Activated T-cell treated with anti-CD3 and anti-CD28 coated beads, Interleukin-2, amount 50 U/mL, for 4 hours (primary cell): ENCODE measurements around the gene HMX1. TPM values are rescaled to one million over a fixed set of nuclear protein-coding genes. Genes with fewer than 3 reads are reported as not detected.

ENCODE experiments used
- ATAC-seq, 2 donors: fragments of 200-7000 bp; cut with Tn5 transposase; one replicate each; pipeline ENCODE4 v1.10.0; 2021
- DNase-seq: peaks from one replicate; pipeline ENCODE4 v3.0.0-alpha.2; 2020
- H3K27me3 Mint-ChIP-seq: one replicate; pipeline ENCODE4 v1.8.0; 2021; ENCODE audit warnings: low read depth, mixed read lengths
- H3K36me3 Mint-ChIP-seq: one replicate; pipeline ENCODE4 v1.8.0; 2022; ENCODE audit warnings: mixed read lengths; ENCODE audit not compliant: insufficient read depth
- H3K4me1 Mint-ChIP-seq: one replicate; pipeline ENCODE4 v1.8.0; 2021; ENCODE audit warnings: low read depth, mixed read lengths
- H3K4me3 Mint-ChIP-seq: one replicate; pipeline ENCODE4 v1.8.0; 2021; ENCODE audit warnings: mild to moderate bottlenecking, moderate library complexity, mixed read lengths
- H3K9me3 Mint-ChIP-seq: one replicate; pipeline ENCODE4 v1.8.0; 2021; ENCODE audit warnings: mixed read lengths
- total RNA-seq, 3 donors: library from RNA; stranded (reverse); gene quantifications; one replicate each; pipeline ENCODE4 v1.2.1, GENCODE V29; 2021

HMX1 gene
- total RNA-seq, 3 donors from 2014 or later = not detected

DNA sequence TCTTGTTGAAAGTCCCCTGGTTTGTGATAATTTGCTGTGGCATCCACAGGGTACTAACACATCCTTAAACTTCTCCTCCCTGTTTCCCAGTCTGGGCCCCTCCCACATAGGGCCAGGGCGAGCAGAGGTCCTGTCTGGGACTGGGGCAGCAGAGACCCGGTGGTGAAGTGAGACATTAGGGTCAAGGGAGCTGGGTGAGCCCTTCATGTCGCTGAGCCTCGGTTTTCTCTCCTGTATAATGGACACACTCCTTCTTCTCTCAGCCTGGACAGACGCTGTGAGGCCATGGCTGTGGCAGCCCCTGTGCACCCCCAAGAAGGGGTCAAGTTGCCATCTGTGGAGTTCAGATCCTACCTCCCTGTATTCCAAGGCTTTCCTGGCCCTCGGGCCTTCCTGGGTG is 33.0 kb upstream of the HMX1 start:
- peaks cover 12% of the 10 kb centered on the region for H3K9me3 Mint-ChIP-seq
- H3K36me3 Mint-ChIP-seq = no peaks in the 10 kb centered on the region
- H3K4me3 Mint-ChIP-seq = no peak overlapping the region
- H3K4me1 Mint-ChIP-seq = no peaks in the 10 kb centered on the region
- H3K27me3 Mint-ChIP-seq = no peaks in the 10 kb centered on the region
- ATAC-seq = no peak
- no peak for DNase-seq

- H3K9me3 Mint-ChIP-seq = peaks cover 12% of the 10 kb centered on the region
- H3K36me3 Mint-ChIP-seq = no peaks in the 10 kb centered on the region
- no peaks in the 10 kb centered on the region for H3K4me1 Mint-ChIP-seq
- H3K27me3 Mint-ChIP-seq = no peaks in the 10 kb centered on the region
- ATAC-seq (no peak), DNase-seq (no peak)
- no peak overlapping the region for H3K4me3 Mint-ChIP-seq
Observed at GRCh38 chr4:8904041-8904501, 32.4 kb upstream of the HMX1 start.

DNA sequence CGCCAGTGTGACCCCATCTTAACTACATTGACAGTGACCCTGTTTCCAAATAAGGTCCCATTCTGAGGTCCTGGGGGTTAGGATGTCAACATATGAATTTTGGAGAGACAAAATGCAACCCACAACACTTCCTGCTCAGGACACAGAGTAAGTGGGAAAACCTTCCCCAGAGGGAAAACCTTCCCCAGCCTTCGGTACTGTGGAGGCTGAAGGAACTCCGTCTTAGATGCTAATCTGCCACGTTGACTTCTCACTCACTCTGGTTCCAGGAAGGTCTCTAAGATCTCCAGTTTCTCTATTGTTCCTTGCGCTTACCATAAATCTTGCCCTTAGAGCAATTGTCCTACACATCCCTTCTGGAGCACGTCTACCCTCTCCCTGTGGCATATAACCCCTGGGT is 29.7 kb upstream of the HMX1 start:
- peaks cover 10% of the 10 kb centered on the region for H3K27me3 Mint-ChIP-seq
- no peaks in the 10 kb centered on the region for H3K36me3 Mint-ChIP-seq
- no peaks in the 10 kb centered on the region for H3K4me1 Mint-ChIP-seq
- no peak overlapping the region for H3K4me3 Mint-ChIP-seq
- peaks cover 12% of the 10 kb centered on the region for H3K9me3 Mint-ChIP-seq
- DNase-seq (no peak), ATAC-seq (no peak)

DNA sequence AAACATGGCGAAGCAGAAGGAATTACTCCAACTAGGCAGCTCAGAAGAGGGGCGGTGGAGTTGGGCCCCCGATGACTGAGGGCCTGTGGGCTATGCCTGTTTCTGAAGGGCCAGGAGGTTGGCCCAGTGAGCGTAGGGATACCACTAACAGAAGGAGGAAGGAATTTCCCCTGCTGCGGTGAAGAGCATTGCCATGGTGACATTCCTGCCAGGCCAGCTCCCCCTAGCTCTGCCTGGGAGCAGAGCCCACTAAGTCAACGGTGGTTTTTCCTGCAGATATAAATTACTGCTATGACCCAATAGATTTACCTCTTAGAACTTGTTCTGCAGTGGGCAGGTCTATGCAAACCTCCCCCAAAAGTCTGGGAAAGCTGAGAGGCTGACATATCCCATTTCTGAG is 28.9 kb upstream of the HMX1 start:
- H3K36me3 Mint-ChIP-seq = no peaks in the 10 kb centered on the region
- ATAC-seq = no peak
- H3K4me3 Mint-ChIP-seq = no peak overlapping the region
- DNase-seq = no peak
- peaks cover 12% of the 10 kb centered on the region for H3K9me3 Mint-ChIP-seq
- peaks cover 11% of the 10 kb centered on the region for H3K27me3 Mint-ChIP-seq
- no peaks in the 10 kb centered on the region for H3K4me1 Mint-ChIP-seq

DNA sequence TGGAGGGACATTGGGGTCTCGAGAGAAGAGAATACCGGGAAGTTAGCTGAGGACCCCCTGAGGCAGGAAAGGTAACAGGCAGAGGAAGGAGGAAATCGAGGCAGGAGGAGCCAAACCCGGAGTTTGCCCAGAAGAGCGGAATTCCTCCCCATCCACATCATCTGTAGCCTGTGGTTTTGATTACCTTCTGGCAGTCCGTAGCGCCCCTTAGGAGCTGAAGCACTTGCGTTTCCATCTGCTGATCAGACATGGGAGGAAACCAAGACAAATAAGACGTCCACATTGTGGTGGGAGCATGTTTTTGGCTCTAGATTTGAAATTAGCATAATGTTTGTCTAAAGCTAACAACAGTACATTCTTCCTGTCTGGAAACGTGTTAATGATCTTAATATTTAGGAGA is 26.8 kb upstream of the HMX1 start:
- DNase-seq (no peak), ATAC-seq (no peak)
- Mint-ChIP-seq H3K9me3 (peaks cover 12% of the 10 kb centered on the region), H3K4me3 (no peak overlapping the region), H3K4me1 (no peaks in the 10 kb centered on the region), H3K36me3 (no peaks in the 10 kb centered on the region), H3K27me3 (peaks cover 25% of the 10 kb centered on the region)

DNA sequence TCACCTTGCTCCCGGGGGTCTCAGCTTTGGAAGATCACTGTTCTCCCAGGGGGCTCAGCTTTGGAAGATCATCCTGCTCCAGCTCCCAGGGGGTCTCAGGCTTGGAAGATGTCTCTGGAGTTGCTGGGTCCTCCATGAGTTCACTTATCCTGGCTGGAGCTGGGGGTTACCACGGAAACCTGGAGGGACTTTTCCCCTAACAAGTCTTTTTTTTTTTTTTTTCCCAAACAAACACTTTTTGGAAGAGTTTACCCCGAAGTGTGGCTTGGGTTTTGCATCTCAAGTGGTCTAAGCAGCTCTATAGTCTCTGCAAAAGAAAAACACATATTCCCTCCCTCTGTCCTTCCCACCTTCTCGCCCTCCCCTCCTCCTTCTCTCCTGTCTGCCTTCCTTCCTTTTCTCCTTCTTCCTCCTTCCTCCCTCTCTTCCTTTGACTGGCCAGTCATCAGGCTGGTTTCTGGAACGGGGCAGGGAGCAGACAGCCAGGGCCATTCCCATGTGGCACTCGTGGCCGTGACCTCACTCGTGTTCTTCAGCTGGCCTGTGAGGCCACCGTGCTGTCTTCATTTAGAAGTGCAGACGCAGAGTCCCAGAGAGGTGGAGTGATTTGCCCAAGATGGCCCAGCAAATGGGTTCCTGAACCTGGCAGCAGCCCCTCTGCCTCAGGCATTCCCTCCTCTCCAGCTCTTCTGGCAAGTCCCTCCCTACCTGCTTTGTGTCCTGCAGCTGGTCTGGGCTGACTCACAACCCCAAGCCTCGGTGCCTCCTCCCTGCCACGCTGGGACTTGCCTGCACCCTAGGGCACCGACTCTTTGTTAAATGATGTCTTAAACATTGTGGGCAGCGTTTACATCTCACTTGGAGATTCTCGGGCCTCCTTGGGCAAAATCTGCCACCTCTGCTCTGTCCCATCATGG is 25.9 kb upstream of the HMX1 start:
- peaks cover 12% of the 10 kb centered on the region for H3K9me3 Mint-ChIP-seq
- DNase-seq (no peak), ATAC-seq (no peak)
- H3K4me1 Mint-ChIP-seq = no peaks in the 10 kb centered on the region
- no peak overlapping the region for H3K4me3 Mint-ChIP-seq
- H3K36me3 Mint-ChIP-seq = no peaks in the 10 kb centered on the region
- H3K27me3 Mint-ChIP-seq = peaks cover 28% of the 10 kb centered on the region

- Mint-ChIP-seq H3K27me3 (peaks cover 36% of the 10 kb centered on the region), H3K9me3 (peaks cover 5% of the 10 kb centered on the region), H3K36me3 (no peaks in the 10 kb centered on the region), H3K4me3 (no peak overlapping the region), H3K4me1 (no peaks in the 10 kb centered on the region)
- DNase-seq = no peak
- no peak for ATAC-seq
Observed at GRCh38 chr4:8896506-8896905, 24.9 kb upstream of the HMX1 start.

- peaks cover under 1% of the 10 kb centered on the region for H3K9me3 Mint-ChIP-seq
- DNase-seq (no peak), ATAC-seq (no peak)
- no peak overlapping the region for H3K4me3 Mint-ChIP-seq
- H3K4me1 Mint-ChIP-seq = no peaks in the 10 kb centered on the region
- peaks cover 41% of the 10 kb centered on the region for H3K27me3 Mint-ChIP-seq
- no peaks in the 10 kb centered on the region for H3K36me3 Mint-ChIP-seq
Observed at GRCh38 chr4:8896071-8896470, 24.4 kb upstream of the HMX1 start.

DNA sequence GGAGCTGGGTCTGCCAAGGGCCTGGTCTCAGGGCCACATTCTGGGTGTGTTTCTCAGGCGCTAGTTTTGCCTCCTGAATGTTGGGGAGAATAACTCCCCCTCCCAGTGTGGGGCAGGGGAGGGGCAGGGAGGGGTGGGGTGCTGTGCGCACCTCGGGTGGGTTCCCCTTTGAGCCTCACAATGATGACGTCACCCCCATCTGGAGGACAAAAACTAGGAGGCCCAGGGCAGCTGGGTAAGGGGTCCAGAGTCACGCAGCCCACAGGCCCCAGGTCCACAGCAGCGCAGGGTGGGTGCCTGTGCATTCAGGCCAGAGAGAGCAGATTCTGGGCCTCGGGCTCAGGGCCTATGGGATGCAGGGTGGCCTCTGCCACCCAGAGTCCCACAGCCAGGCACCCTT is 23.7 kb upstream of the HMX1 start:
- ATAC-seq = no peak
- no peaks in the 10 kb centered on the region for H3K4me1 Mint-ChIP-seq
- no peaks in the 10 kb centered on the region for H3K9me3 Mint-ChIP-seq
- DNase-seq = no peak
- H3K27me3 Mint-ChIP-seq = peaks cover 46% of the 10 kb centered on the region
- no peak overlapping the region for H3K4me3 Mint-ChIP-seq
- H3K36me3 Mint-ChIP-seq = no peaks in the 10 kb centered on the region

GRCh38 chr4:8894424-8894816 is 22.8 kb upstream of the HMX1 start:
- ATAC-seq = no peak
- H3K9me3 Mint-ChIP-seq = no peaks in the 10 kb centered on the region
- H3K4me3 Mint-ChIP-seq = no peak overlapping the region
- DNase-seq = no peak
- H3K36me3 Mint-ChIP-seq = no peaks in the 10 kb centered on the region
- H3K27me3 Mint-ChIP-seq = peaks cover 54% of the 10 kb centered on the region
- H3K4me1 Mint-ChIP-seq = no peaks in the 10 kb centered on the region

- Mint-ChIP-seq H3K36me3 (no peaks in the 10 kb centered on the region), H3K4me1 (no peaks in the 10 kb centered on the region), H3K4me3 (no peak overlapping the region), H3K9me3 (no peaks in the 10 kb centered on the region), H3K27me3 (peaks cover 60% of the 10 kb centered on the region)
- ATAC-seq = no peak
- no peak for DNase-seq
Observed at GRCh38 chr4:8893624-8894423, 22.2 kb upstream of the HMX1 start.

- Mint-ChIP-seq H3K36me3 (no peaks in the 10 kb centered on the region), H3K27me3 (peaks cover 65% of the 10 kb centered on the region), H3K4me3 (no peak overlapping the region), H3K9me3 (no peaks in the 10 kb centered on the region), H3K4me1 (no peaks in the 10 kb centered on the region)
- ATAC-seq (no peak), DNase-seq (no peak)
Observed at GRCh38 chr4:8893227-8893623, 21.6 kb upstream of the HMX1 start.

DNA sequence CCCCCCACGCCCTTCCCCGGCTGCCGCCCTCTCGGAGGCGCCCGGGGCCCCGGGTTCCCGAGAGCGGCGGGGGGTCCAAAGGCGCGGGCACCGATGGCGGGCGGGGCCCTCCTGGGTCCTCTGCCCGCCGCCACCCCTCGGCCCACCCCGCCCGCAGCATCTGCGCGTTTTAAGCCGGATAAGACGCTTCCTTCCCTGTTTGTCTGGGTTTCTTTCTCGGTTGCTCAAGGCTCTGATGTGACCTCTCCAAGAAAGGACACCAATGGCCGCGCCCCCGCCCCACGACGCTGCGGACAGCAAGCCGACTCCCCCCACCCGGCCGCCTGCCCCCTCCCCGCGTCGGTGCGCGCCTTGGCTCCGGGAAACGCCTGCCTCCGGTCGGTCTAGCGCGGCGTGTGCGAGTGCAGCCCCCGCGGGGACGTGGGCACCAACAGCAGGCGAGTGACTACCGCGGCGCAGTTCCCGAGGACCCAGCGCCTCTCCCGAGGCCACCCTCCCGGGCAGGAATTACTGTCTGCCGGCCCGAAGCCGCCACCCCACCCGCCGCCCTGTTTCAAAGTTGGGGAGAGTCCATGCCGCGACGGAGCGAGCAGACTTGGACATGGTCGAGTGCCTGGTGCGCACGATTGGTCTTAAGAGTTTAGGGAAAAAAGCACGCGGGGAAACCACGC is 21.1 kb upstream of the HMX1 start:
- H3K4me3 Mint-ChIP-seq = no peak overlapping the region
- H3K27me3 Mint-ChIP-seq = peaks cover 67% of the 10 kb centered on the region
- H3K36me3 Mint-ChIP-seq = no peaks in the 10 kb centered on the region
- DNase-seq (no peak), ATAC-seq (no peak)
- no peaks in the 10 kb centered on the region for H3K9me3 Mint-ChIP-seq
- no peaks in the 10 kb centered on the region for H3K4me1 Mint-ChIP-seq
